Epithelial cell of esophagus (primary cell): ENCODE results near the gene PLD6.

Experiments
- DNase-seq: peaks from one replicate; pipeline ENCODE4 v3.0.0; 2010; ENCODE audit warnings: low read depth
- H3K4me3 ChIP-seq: 2 replicates; pipeline ENCODE4 v1.5.1; 2011; ENCODE audit warnings: mild to moderate bottlenecking, low read length, control low read depth
- CTCF ChIP-seq: IDR thresholded peaks from 2 replicates; pipeline ENCODE4 v1.5.1; 2011; ENCODE audit warnings: low read depth, mild to moderate bottlenecking, low read length, control low read depth, inconsistent platforms; ENCODE audit not compliant: insufficient read depth; ENCODE audit errors: missing control alignments

The PLD6 gene

GRCh38 chr17:17216776-17217175, 10.6 kb upstream of the PLD6 start:
- no peak overlapping the region for H3K4me3 ChIP-seq
- no peak for DNase-seq
- TF ChIP-seq CTCF, result no peak

- no peak for DNase-seq
- TF ChIP-seq CTCF, result no peak
These were observed 10.1 kb upstream of the PLD6 start for GRCh38 chr17:17216236-17216635.

GRCh38 chr17:17215575-17215974, 9.4 kb upstream of the PLD6 start:
- H3K4me3 ChIP-seq, result no peak overlapping the region
- no peak for DNase-seq
- TF ChIP-seq CTCF, result no peak

More at GRCh38 chr17:17216236-17216635, 10.1 kb upstream of the PLD6 start:
- H3K4me3 ChIP-seq, result no peak overlapping the region

- TF ChIP-seq CTCF, result no peak
- no peak for DNase-seq
- H3K4me3 ChIP-seq, result no peak overlapping the region
These were observed 8.7 kb upstream of the PLD6 start for GRCh38 chr17:17214646-17215436.

GRCh38 chr17:17213775-17214174, 7.6 kb upstream of the PLD6 start:
- TF ChIP-seq CTCF, result no peak
- no peak overlapping the region for H3K4me3 ChIP-seq
- DNase-seq, result no peak

- no peak for TF ChIP-seq CTCF
- DNase-seq, result no peak
- no peak overlapping the region for H3K4me3 ChIP-seq
These were observed 1.9 kb upstream of the PLD6 start for GRCh38 chr17:17207998-17208397.

- no peak for TF ChIP-seq CTCF
- no peak overlapping the region for H3K4me3 ChIP-seq
- no peak for DNase-seq
These were observed 791 bp upstream of the PLD6 start for GRCh38 chr17:17206913-17207335.
